T-cell (primary cell): ENCODE data around the gene RBM33. TPM values are rescaled to one million over a fixed set of nuclear protein-coding genes. Genes with fewer than 3 reads are reported as not detected.

ENCODE experiments used
- ATAC-seq, 4 experiments: fragments of 200-7000 bp in 3 of 4; fragments of 150-1000 bp in 1 of 4; cut with Tn5 transposase; replicated peaks in 1 of 4; 1 replicate in 3 of 4; 2 replicates in 1 of 4; pipeline ENCODE4 v1.10.0; 2021; ENCODE audit warnings: moderate library complexity in 3 of 4, mild to moderate bottlenecking in 2 of 4, moderate number of reproducible peaks in 1 of 4
- CTCF ChIA-PET, 2 donors: fragments of 300-600 bp; sonication (Branson Sonifier 250); formaldehyde crosslinking; loops; one replicate each; lab custom pipeline; 2022; ENCODE audit warnings: antibody characterized with exemption in 2 of 2; lab: Charles Lee
- POLR2A ChIA-PET, 2 donors: fragments of 300-600 bp; sonication (Branson Sonifier 250); formaldehyde crosslinking; loops; one replicate each; lab custom pipeline; 2022; ENCODE audit warnings: antibody characterized with exemption in 2 of 2; lab: Charles Lee
- DNase-seq, 35 experiments: peaks; one replicate each; pipeline versions ENCODE4 v3.0.0 to v3.0.0-alpha.2; 2013 to 2023
- H3K27ac ChIP-seq: one replicate; pipeline ENCODE4 v1.5.1; 2013; ENCODE audit warnings: low read length
- H3K27me3 ChIP-seq, 2 experiments: replicated peaks in 1 of 2; 1 replicate in 1 of 2; 2 replicates in 1 of 2; pipeline versions ENCODE4 v1.6.1 to v1.7.0; 2013; ENCODE audit warnings: low read length in 1 of 2, mixed read lengths in 1 of 2; ENCODE audit not compliant: control insufficient read depth in 2 of 2, insufficient read depth in 2 of 2; ENCODE audit errors: extremely low read depth in 1 of 2
- H3K36me3 ChIP-seq, 2 donors: 1 replicate in 1 of 2; 2 replicates in 1 of 2; pipeline versions ENCODE4 v1.6.1 to v1.7.0; 2013; ENCODE audit warnings: low read length in 1 of 2; ENCODE audit not compliant: control insufficient read depth in 2 of 2, insufficient read depth in 1 of 2; ENCODE audit errors: extremely low read depth in 1 of 2
- H3K4me1 ChIP-seq, 2 experiments: 1 replicate in 1 of 2; 2 replicates in 1 of 2; pipeline versions ENCODE4 v1.6.1 to v1.7.0; 2013; ENCODE audit warnings: low read length in 2 of 2, mixed read lengths in 1 of 2; ENCODE audit not compliant: insufficient read depth in 2 of 2, control insufficient read depth in 1 of 2; ENCODE audit errors: extremely low read depth in 1 of 2
- H3K4me3 ChIP-seq, 2 donors: 1 replicate in 1 of 2; 2 replicates in 1 of 2; pipeline versions ENCODE4 v1.5.1 to v1.7.0; 2013; ENCODE audit warnings: mild to moderate bottlenecking in 2 of 2, low read length in 1 of 2, moderate library complexity in 1 of 2; ENCODE audit not compliant: control insufficient read depth in 1 of 2; ENCODE audit errors: extremely low read depth in 1 of 2
- H3K9me3 ChIP-seq: 2 replicates; pipeline ENCODE4 v1.7.0; 2013
- H3K27ac Mint-ChIP-seq, 2 donors: one replicate each; pipeline ENCODE4 v1.8.0; 2020 to 2021; ENCODE audit warnings: mild to moderate bottlenecking in 2 of 2, mixed read lengths in 2 of 2
- H3K27me3 Mint-ChIP-seq, 2 donors: one replicate each; pipeline ENCODE4 v1.8.0; 2021 to 2022; ENCODE audit warnings: mixed read lengths in 2 of 2
- H3K36me3 Mint-ChIP-seq: one replicate; pipeline ENCODE4 v1.8.0; 2021; ENCODE audit warnings: mixed read lengths
- H3K4me1 Mint-ChIP-seq, 3 donors: one replicate each; pipeline ENCODE4 v1.8.0; 2020 to 2022; ENCODE audit warnings: mixed read lengths in 3 of 3, mild to moderate bottlenecking in 1 of 3
- H3K4me3 Mint-ChIP-seq, 3 donors: one replicate each; pipeline ENCODE4 v1.8.0; 2020 to 2022; ENCODE audit warnings: mild to moderate bottlenecking in 3 of 3, mixed read lengths in 3 of 3, moderate library complexity in 3 of 3
- H3K9me3 Mint-ChIP-seq, 3 donors: one replicate each; pipeline ENCODE4 v1.8.0; 2020 to 2022; ENCODE audit warnings: mixed read lengths in 3 of 3
- WGBS: methylation state at CpG from one replicate; pipeline ENCODE4 v1.1.5; 2013; ENCODE audit warnings: missing lambda C conversion rate; ENCODE audit not compliant: insufficient coverage; 5-methylcytosine and 5-hydroxymethylcytosine counted together
- total RNA-seq, 35 experiments: library from RNA in 6 of 35; stranded (reverse) in 6 of 35; fragments of 120-200 nt in 1 of 35; gene quantifications; one replicate each; pipeline versions ENCODE4 v1.2.1 to v1.2.4 and lab custom pipeline; 2013 to 2026

RBM33 gene
- total RNA-seq, 5 donors from 2014 or later (not counting 1 experiment from before 2014, with no cell fraction given), result 157 to 180 (median 170) TPM

- ChIA-PET POLR2A (no interaction called here), CTCF (interaction anchor here in 1 of 2 donors (0.6 to 0.7 kb wide), 2 partner anchors 8 to 51 kb away, joined by 3 read pairs; no protein-coding TSS in a partner anchor)
- H3K9me3 ChIP-seq, result no peaks in the 10 kb centered on the region
- no peak overlapping the region for H3K4me3 Mint-ChIP-seq
- H3K36me3 Mint-ChIP-seq, result peaks cover 15% of the 10 kb centered on the region
- ATAC-seq (no peak), DNase-seq (no peak)
- H3K4me1 Mint-ChIP-seq, result peaks cover 27 to 56% (median 38%) of the 10 kb centered on the region in 3 donors
- H3K27ac Mint-ChIP-seq, result no peak overlapping the region
- no CpG with 5 or more reads among the region's 4 CpGs for WGBS
- H3K4me1 ChIP-seq, result no peaks in the 10 kb centered on the region
- H3K27me3 Mint-ChIP-seq, result no peaks in the 10 kb centered on the region
- H3K9me3 Mint-ChIP-seq, result no peaks in the 10 kb centered on the region
- H3K27me3 ChIP-seq, result no peaks in the 10 kb centered on the region
- no peak overlapping the region for H3K4me3 ChIP-seq
- no peak overlapping the region for H3K27ac ChIP-seq
- H3K36me3 ChIP-seq, result peaks cover 0 to 40% of the 10 kb centered on the region in 2 donors
Observed at GRCh38 chr7:155722936-155723335, 78.5 kb downstream of the RBM33 start.

- H3K4me1 Mint-ChIP-seq, result peaks cover 28 to 56% (median 45%) of the 10 kb centered on the region in 3 donors
Observed at GRCh38 chr7:155724327-155725005, 80.0 kb downstream of the RBM33 start.

GRCh38 chr7:155725006-155725355 is 80.5 kb downstream of the RBM33 start:
- H3K27ac ChIP-seq, result no peak overlapping the region
- CTCF ChIA-PET, result interaction anchor here in 1 of 2 donors (0.7 kb wide), 1 partner anchor 1092 kb away, joined by 6 read pairs; no protein-coding TSS in a partner anchor
- no peaks in the 10 kb centered on the region for H3K27me3 ChIP-seq
- ATAC-seq, result no peak
- peaks cover 19% of the 10 kb centered on the region for H3K36me3 Mint-ChIP-seq
- no peaks in the 10 kb centered on the region for H3K27me3 Mint-ChIP-seq
- no CpG with 5 or more reads among the region's 2 CpGs for WGBS
- POLR2A ChIA-PET, result no interaction called here
- H3K4me1 ChIP-seq, result peaks cover 0 to 4% of the 10 kb centered on the region in 2 experiments
- H3K9me3 Mint-ChIP-seq, result no peaks in the 10 kb centered on the region
- no peak for DNase-seq
- no peak overlapping the region for H3K4me3 ChIP-seq
- H3K36me3 ChIP-seq, result peaks cover 5 to 44% of the 10 kb centered on the region in 2 donors
- peaks cover 30 to 56% (median 47%) of the 10 kb centered on the region in 3 donors for H3K4me1 Mint-ChIP-seq
- no peak overlapping the region for H3K4me3 Mint-ChIP-seq
- H3K27ac Mint-ChIP-seq, result no peak overlapping the region
- H3K9me3 ChIP-seq, result no peaks in the 10 kb centered on the region

More at GRCh38 chr7:155724327-155725005, 80.0 kb downstream of the RBM33 start:
- ATAC-seq, result peak in 1 of 4 experiments; percentile 57
- no peak for DNase-seq
- ChIA-PET POLR2A (no interaction called here), CTCF (interaction anchor here (0.6 to 0.7 kb wide), 2 partner anchors 764 to 1092 kb away, joined by 3 to 6 read pairs; no protein-coding TSS in a partner anchor)
- peaks cover under 1 to 46% of the 10 kb centered on the region in 2 donors for H3K36me3 ChIP-seq
- no peaks in the 10 kb centered on the region for H3K9me3 ChIP-seq
- Mint-ChIP-seq H3K36me3 (peaks cover 16% of the 10 kb centered on the region), H3K9me3 (no peaks in the 10 kb centered on the region), H3K27ac (no peak overlapping the region), H3K4me3 (no peak overlapping the region), H3K27me3 (no peaks in the 10 kb centered on the region)
- no peaks in the 10 kb centered on the region for H3K27me3 ChIP-seq
- no peak overlapping the region for H3K27ac ChIP-seq
- H3K4me1 ChIP-seq, result peaks cover 0 to 4% of the 10 kb centered on the region in 2 experiments
- WGBS, result 100% methylated on average over 4 of the region's 14 CpGs
- no peak overlapping the region for H3K4me3 ChIP-seq

GRCh38 chr7:155727616-155728015 is 83.2 kb downstream of the RBM33 start:
- ATAC-seq (no peak), DNase-seq (no peak)
- H3K27ac ChIP-seq, result no peak overlapping the region
- peaks cover 0 to 10% of the 10 kb centered on the region in 2 experiments for H3K4me1 ChIP-seq
- no peaks in the 10 kb centered on the region for H3K9me3 ChIP-seq
- ChIA-PET POLR2A (no interaction called here), CTCF (interaction anchor here in 1 of 2 donors (0.5 kb wide), 1 partner anchor 68 kb away, joined by 3 read pairs; no protein-coding TSS in a partner anchor)
- Mint-ChIP-seq H3K9me3 (no peaks in the 10 kb centered on the region), H3K4me1 (peaks cover 46 to 59% (median 51%) of the 10 kb centered on the region in 3 donors), H3K4me3 (no peak overlapping the region), H3K36me3 (peaks cover 25% of the 10 kb centered on the region), H3K27ac (no peak overlapping the region), H3K27me3 (no peaks in the 10 kb centered on the region)
- H3K4me3 ChIP-seq, result no peak overlapping the region
- peaks cover 5 to 55% of the 10 kb centered on the region in 2 donors for H3K36me3 ChIP-seq
- no peaks in the 10 kb centered on the region for H3K27me3 ChIP-seq
- WGBS, result 97% methylated on average over 8 of the region's 10 CpGs

- ATAC-seq, result no peak
- Mint-ChIP-seq H3K4me3 (no peak overlapping the region), H3K36me3 (peaks cover 25% of the 10 kb centered on the region), H3K4me1 (peaks cover 51 to 62% (median 56%) of the 10 kb centered on the region in 3 donors), H3K27ac (no peak overlapping the region), H3K27me3 (no peaks in the 10 kb centered on the region), H3K9me3 (no peaks in the 10 kb centered on the region)
- ChIA-PET CTCF (no interaction called here), POLR2A (no interaction called here)
- Histone ChIP-seq H3K27me3 (no peaks in the 10 kb centered on the region), H3K27ac (no peak overlapping the region), H3K4me3 (no peak overlapping the region), H3K4me1 (peaks cover 2 to 13% of the 10 kb centered on the region in 2 experiments), H3K9me3 (no peaks in the 10 kb centered on the region), H3K36me3 (peaks cover 5 to 52% of the 10 kb centered on the region in 2 donors)
- WGBS, result 98% methylated on average over 5 of the region's 6 CpGs
- no peak for DNase-seq
Observed at GRCh38 chr7:155728116-155728515, 83.7 kb downstream of the RBM33 start.

- Histone ChIP-seq H3K36me3 (peaks cover 5 to 50% of the 10 kb centered on the region in 2 donors), H3K9me3 (no peaks in the 10 kb centered on the region), H3K4me1 (peaks cover 6 to 18% of the 10 kb centered on the region in 2 experiments), H3K4me3 (no peak overlapping the region), H3K27ac (no peak overlapping the region), H3K27me3 (no peaks in the 10 kb centered on the region)
- POLR2A ChIA-PET, result interaction anchor here in 1 of 2 donors (0.7 kb wide), 1 partner anchor 13 kb away, joined by 3 read pairs; no protein-coding TSS in a partner anchor
- Mint-ChIP-seq H3K9me3 (no peaks in the 10 kb centered on the region), H3K27me3 (no peaks in the 10 kb centered on the region), H3K4me1 (peaks cover 58 to 64% (median 63%) of the 10 kb centered on the region in 3 donors), H3K36me3 (peaks cover 24% of the 10 kb centered on the region), H3K4me3 (no peak overlapping the region), H3K27ac (no peak overlapping the region)
- no peak for DNase-seq
- ATAC-seq, result no peak
- WGBS, result 79% methylated on average over 3 of the region's 6 CpGs
- CTCF ChIA-PET, result interaction anchor here (0.5 to 0.7 kb wide), 2 partner anchors 785 to 934 kb away, joined by 3 read pairs; no protein-coding TSS in a partner anchor
Observed at GRCh38 chr7:155729847-155730246, 85.4 kb downstream of the RBM33 start.
